ENCODE measurements around the gene PRDM16. TPM values are rescaled to one million over a fixed set of nuclear protein-coding genes. Genes with fewer than 3 reads are reported as not detected.

PRDM16 gene
- total and polyA plus RNA-seq, 2 of the 13 experiments (the other 11 are each of a cell fraction or from before 2014, with no cell fraction given) = 0.15 to 0.81 TPM

DNA sequence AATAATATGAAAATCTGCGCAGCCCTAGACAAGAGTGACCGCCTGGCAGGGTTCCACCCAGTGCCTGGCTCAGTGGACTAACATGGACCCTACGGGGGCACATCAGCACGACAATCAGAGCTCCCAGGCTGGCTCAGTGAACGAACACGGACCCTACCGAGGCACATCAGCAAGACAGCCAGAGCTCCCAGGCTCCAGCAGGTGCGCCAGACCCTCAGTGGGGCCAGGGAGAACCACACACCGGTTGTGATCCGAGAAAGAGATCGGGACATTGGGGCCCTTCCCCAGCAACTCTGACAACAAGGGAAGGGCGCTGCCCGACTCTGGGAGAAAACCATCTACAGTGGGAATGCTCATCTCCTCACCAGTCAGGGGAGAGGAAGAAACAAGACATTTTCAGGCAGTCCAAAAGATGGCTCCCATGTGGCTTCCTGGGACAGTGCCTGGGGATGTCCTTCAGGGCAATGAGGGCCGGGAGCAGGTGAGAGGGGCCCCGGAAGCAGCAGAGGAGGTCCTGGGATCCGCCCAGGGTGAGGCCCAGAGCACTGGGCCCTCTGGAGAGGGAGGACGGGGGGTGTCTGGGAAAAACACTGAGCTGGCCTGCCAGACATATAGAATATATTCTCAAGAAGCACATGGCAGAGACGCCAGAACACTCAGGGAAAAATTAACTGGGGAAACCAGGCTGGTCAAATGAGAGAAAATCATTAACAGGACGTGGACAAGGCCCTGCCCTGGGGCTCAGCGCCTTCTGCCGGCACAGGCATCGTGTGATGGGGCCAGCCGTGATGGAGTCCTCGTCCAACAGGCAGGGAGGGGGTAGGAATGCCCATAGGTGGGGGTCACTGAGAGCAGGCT lies 390.3 kb downstream of the PRDM16 start (continued):
- TF ChIP-seq, protein P1, sequence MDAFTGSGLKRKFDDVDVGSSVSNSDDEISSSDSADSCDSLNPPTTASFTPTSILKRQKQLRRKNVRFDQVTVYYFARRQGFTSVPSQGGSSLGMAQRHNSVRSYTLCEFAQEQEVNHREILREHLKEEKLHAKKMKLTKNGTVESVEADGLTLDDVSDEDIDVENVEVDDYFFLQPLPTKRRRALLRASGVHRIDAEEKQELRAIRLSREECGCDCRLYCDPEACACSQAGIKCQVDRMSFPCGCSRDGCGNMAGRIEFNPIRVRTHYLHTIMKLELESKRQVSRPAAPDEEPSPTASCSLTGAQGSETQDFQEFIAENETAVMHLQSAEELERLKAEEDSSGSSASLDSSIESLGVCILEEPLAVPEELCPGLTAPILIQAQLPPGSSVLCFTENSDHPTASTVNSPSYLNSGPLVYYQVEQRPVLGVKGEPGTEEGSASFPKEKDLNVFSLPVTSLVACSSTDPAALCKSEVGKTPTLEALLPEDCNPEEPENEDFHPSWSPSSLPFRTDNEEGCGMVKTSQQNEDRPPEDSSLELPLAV (CRISPR knock-in tag; conservative IDR thresholded peaks at IDR 0.05; ENCODE audit: low read depth) = no peak
- TF ChIP-seq TARDBP (CRISPR knock-in tag; IDR thresholded peaks at IDR 0.05) (peak; percentile 66; the same call in 1 of the 2 replicates), ZNF788 (CRISPR knock-in tag; IDR thresholded peaks at IDR 0.05; ENCODE audit: borderline replicate concordance) (0 out of 2 replicates have a peak, but pooled peaks have one; percentile 26), ATAD3A (CRISPR knock-in tag; IDR thresholded peaks at IDR 0.05) (no peak), ZNF781 (CRISPR knock-in tag; IDR thresholded peaks at IDR 0.05; ENCODE audit: borderline replicate concordance, not compliant biosample characterization) (peak; percentile 40), NCOR1 (IDR thresholded peaks at IDR 0.05; ENCODE audit: borderline replicate concordance, low read length) (no peak), ZNF605 (CRISPR knock-in tag; IDR thresholded peaks at IDR 0.05) (peak; percentile 32; the same call in 1 of the 2 replicates), ZNF530 (CRISPR knock-in tag; IDR thresholded peaks at IDR 0.05; ENCODE audit: low read depth) (no peak), ARID2 (CRISPR knock-in tag; IDR thresholded peaks at IDR 0.05; ENCODE audit: borderline replicate concordance) (0 out of 2 replicates have a peak, but pooled peaks have one; percentile 51), ZMAT3 (CRISPR knock-in tag; conservative IDR thresholded peaks at IDR 0.05) (0 out of 2 replicates have a peak, but pooled peaks have one; percentile 6), ZNF83 (CRISPR knock-in tag; IDR thresholded peaks at IDR 0.05; ENCODE audit: borderline replicate concordance) (0 out of 2 replicates have a peak, but pooled peaks have one; percentile 19), ZSCAN29 (CRISPR knock-in tag; conservative IDR thresholded peaks at IDR 0.05) (no peak), RBM22 (optimal IDR thresholded peaks at IDR 0.05; ENCODE audit: low read length) (peak; percentile 42), TP53 (CRISPR knock-in tag; conservative IDR thresholded peaks at IDR 0.05) (no peak)
- TF ChIP-seq, protein P2, sequence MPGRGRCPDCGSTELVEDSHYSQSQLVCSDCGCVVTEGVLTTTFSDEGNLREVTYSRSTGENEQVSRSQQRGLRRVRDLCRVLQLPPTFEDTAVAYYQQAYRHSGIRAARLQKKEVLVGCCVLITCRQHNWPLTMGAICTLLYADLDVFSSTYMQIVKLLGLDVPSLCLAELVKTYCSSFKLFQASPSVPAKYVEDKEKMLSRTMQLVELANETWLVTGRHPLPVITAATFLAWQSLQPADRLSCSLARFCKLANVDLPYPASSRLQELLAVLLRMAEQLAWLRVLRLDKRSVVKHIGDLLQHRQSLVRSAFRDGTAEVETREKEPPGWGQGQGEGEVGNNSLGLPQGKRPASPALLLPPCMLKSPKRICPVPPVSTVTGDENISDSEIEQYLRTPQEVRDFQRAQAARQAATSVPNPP (CRISPR knock-in tag; IDR thresholded peaks at IDR 0.05) = no peak
- TF ChIP-seq, protein P3, sequence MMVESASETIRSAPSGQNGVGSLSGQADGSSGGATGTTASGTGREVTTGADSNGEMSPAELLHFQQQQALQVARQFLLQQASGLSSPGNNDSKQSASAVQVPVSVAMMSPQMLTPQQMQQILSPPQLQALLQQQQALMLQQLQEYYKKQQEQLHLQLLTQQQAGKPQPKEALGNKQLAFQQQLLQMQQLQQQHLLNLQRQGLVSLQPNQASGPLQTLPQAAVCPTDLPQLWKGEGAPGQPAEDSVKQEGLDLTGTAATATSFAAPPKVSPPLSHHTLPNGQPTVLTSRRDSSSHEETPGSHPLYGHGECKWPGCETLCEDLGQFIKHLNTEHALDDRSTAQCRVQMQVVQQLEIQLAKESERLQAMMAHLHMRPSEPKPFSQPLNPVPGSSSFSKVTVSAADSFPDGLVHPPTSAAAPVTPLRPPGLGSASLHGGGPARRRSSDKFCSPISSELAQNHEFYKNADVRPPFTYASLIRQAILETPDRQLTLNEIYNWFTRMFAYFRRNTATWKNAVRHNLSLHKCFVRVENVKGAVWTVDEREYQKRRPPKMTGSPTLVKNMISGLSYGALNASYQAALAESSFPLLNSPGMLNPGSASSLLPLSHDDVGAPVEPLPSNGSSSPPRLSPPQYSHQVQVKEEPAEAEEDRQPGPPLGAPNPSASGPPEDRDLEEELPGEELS (CRISPR knock-in tag; IDR thresholded peaks at IDR 0.05) = 0 out of 2 replicates have a peak, but pooled peaks have one; percentile 8
